Measurements from ENCODE around the gene EEPD1.

EEPD1 gene

GRCh38 chr7:36157527-36158320 is 4.7 kb downstream of the EEPD1 start:
- DNase-seq = no peak

GRCh38 chr7:36158321-36158605 is 5.2 kb downstream of the EEPD1 start:
- DNase-seq = no peak

GRCh38 chr7:36159618-36160017 is 6.6 kb downstream of the EEPD1 start:
- DNase-seq = no peak

- DNase-seq = no peak
Measured at GRCh38 chr7:36160313-36160712, 7.3 kb downstream of the EEPD1 start.

GRCh38 chr7:36161996-36162395 is 8.9 kb downstream of the EEPD1 start:
- no peak for DNase-seq

- DNase-seq = peak; percentile 87
Measured at GRCh38 chr7:36165059-36165458, 12.0 kb downstream of the EEPD1 start.

- no peak for DNase-seq
Measured at GRCh38 chr7:36165802-36166201, 12.7 kb downstream of the EEPD1 start.

- DNase-seq = no peak
Measured at GRCh38 chr7:36167403-36168050, 14.5 kb downstream of the EEPD1 start.

GRCh38 chr7:36171503-36171902 is 18.4 kb downstream of the EEPD1 start:
- peak; percentile 44 for DNase-seq

- peak; percentile 70 for DNase-seq
Measured at GRCh38 chr7:36175886-36176285, 22.8 kb downstream of the EEPD1 start.

- no peak for DNase-seq
Measured at GRCh38 chr7:36176697-36177096, 23.6 kb downstream of the EEPD1 start.

GRCh38 chr7:36180121-36180520 is 27.1 kb downstream of the EEPD1 start:
- peak; percentile 44 for DNase-seq

GRCh38 chr7:36181668-36182067 is 28.6 kb downstream of the EEPD1 start:
- DNase-seq = no peak

- DNase-seq = no peak
Measured at GRCh38 chr7:36182854-36183604, 30.0 kb downstream of the EEPD1 start.

GRCh38 chr7:36185092-36185491 is 32.0 kb downstream of the EEPD1 start:
- peak; percentile 44 for DNase-seq

- DNase-seq = no peak
Measured at GRCh38 chr7:36185756-36186155, 32.7 kb downstream of the EEPD1 start.

GRCh38 chr7:36186359-36187121 is 33.5 kb downstream of the EEPD1 start:
- no peak for DNase-seq

GRCh38 chr7:36188266-36188665 is 35.2 kb downstream of the EEPD1 start:
- DNase-seq = peak; percentile 31

- peak; percentile 37 for DNase-seq
Measured at GRCh38 chr7:36188906-36189305, 35.9 kb downstream of the EEPD1 start.

GRCh38 chr7:36190447-36191291 is 37.6 kb downstream of the EEPD1 start:
- peak; percentile 87 for DNase-seq

GRCh38 chr7:36191292-36191920 is 38.4 kb downstream of the EEPD1 start:
- DNase-seq = no peak
